ENCODE results near the gene ZNF516. TPM values are rescaled to one million over a fixed set of nuclear protein-coding genes. Genes with fewer than 3 reads are reported as not detected.

The ZNF516 gene
- total RNA-seq, 1 experiment from 2014 or later = 22.6 TPM

DNA sequence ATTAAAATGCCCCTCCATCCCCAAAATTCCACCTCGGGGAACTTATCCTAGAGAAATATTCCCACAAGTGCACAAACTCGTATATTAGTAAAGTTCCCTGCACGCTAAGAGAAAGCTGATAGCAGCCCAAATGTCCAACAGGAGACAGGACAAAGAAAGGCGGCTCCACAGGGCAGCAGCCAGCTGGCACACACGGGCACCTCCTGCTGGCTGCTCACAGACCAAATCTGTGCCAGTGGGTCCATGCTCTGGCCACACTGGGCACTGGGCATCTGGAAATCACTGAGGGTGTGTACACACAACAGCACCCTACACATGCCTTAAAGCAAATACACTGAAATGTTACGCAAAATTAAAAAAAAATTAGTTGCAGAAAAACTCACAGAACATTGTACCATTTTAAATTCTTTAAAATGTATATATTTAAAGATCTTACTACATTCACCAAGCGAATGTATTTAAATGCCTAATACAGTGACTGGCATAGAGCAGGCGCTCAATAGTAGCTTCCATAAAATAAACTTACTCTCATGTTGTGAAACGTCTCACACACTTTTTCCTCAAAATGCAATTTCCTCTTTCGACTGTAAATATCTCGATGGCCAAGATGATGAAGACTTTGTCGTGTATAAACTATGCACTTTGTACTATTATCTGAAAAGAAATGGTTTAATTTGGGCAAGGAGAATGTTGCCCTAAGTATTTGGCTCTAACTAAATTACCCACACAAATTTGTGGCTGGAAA is 19.4 kb downstream of the ZNF516 start:
- Histone ChIP-seq H2AFZ (ENCODE audit: low read length) (no peak overlapping the region), H2BK12ac (ENCODE audit: insufficient read length, low read depth, low read length) (no peak overlapping the region), H2BK15ac (ENCODE audit: low read depth, low read length) (no peak overlapping the region), H2BK20ac (ENCODE audit: low read depth, low read length, poor library complexity, severe bottlenecking) (no peak overlapping the region), H4K8ac (replicated peaks; ENCODE audit: insufficient read length, low read depth, low read length) (no peak overlapping the region), H3K79me2 (ENCODE audit: insufficient read depth, low read length) (no peaks in the 10 kb centered on the region), H3K9me3 (ENCODE audit: control insufficient read depth, low read depth, low read length) (no peaks in the 10 kb centered on the region), H3K27me3 (ENCODE audit: insufficient read depth, low read length) (no peaks in the 10 kb centered on the region), H3K79me1 (ENCODE audit: insufficient read depth, low read depth, low read length, poor library complexity, severe bottlenecking) (no peaks in the 10 kb centered on the region), H3K4me1 (ENCODE audit: insufficient read depth, low read length) (peaks cover 4% of the 10 kb centered on the region; the same call in 1 of the 2 replicates), H4K5ac (ENCODE audit: insufficient read length, low read depth, low read length) (no peak overlapping the region), H4K91ac (ENCODE audit: insufficient read length, low read depth, low read length) (no peak overlapping the region), H3K23me2 (ENCODE audit: insufficient read length, low read depth, low read length, poor library complexity, severe bottlenecking) (no peaks in the 10 kb centered on the region), H3T11ph (ENCODE audit: low read length) (no peak overlapping the region), H2AK5ac (ENCODE audit: insufficient read length, low read length) (no peak overlapping the region), H4K20me1 (ENCODE audit: control insufficient read depth, insufficient read depth, insufficient read length) (no peaks in the 10 kb centered on the region), H3K18ac (ENCODE audit: insufficient read length, low read depth, low read length) (no peak overlapping the region), H3K27ac (ENCODE audit: insufficient read length, low read depth, low read length) (no peak overlapping the region), H3K9ac (ENCODE audit: extremely low read depth, insufficient read length, low read length) (no peak overlapping the region), H3K56ac (ENCODE audit: insufficient read length, low read depth, low read length) (no peak overlapping the region), H3K4ac (ENCODE audit: low read depth, low read length) (no peak overlapping the region), H3K23ac (ENCODE audit: insufficient read length, low read depth, low read length) (no peak overlapping the region), H3K4me2 (ENCODE audit: insufficient read depth, insufficient read length, low read length) (no peak overlapping the region), H3K14ac (ENCODE audit: insufficient read depth, low read length) (no peak overlapping the region), H2BK120ac (ENCODE audit: low read depth, low read length, poor library complexity, severe bottlenecking) (no peak overlapping the region), H2BK5ac (ENCODE audit: insufficient read length, low read length) (no peak overlapping the region)
- no peak overlapping the region for H3K27ac Mint-ChIP-seq
- H3K4me1 Mint-ChIP-seq = peaks cover 3 to 11% of the 10 kb centered on the region in 2 experiments; a peak in 3 of 4 replicates
- no peaks in the 10 kb centered on the region for H3K9me3 Mint-ChIP-seq
- WGBS (ENCODE audit: extremely low coverage, insufficient read length, low lambda C conversion rate) = no CpG with 5 or more reads among the region's 12 CpGs
- TF ChIP-seq, protein P1, sequence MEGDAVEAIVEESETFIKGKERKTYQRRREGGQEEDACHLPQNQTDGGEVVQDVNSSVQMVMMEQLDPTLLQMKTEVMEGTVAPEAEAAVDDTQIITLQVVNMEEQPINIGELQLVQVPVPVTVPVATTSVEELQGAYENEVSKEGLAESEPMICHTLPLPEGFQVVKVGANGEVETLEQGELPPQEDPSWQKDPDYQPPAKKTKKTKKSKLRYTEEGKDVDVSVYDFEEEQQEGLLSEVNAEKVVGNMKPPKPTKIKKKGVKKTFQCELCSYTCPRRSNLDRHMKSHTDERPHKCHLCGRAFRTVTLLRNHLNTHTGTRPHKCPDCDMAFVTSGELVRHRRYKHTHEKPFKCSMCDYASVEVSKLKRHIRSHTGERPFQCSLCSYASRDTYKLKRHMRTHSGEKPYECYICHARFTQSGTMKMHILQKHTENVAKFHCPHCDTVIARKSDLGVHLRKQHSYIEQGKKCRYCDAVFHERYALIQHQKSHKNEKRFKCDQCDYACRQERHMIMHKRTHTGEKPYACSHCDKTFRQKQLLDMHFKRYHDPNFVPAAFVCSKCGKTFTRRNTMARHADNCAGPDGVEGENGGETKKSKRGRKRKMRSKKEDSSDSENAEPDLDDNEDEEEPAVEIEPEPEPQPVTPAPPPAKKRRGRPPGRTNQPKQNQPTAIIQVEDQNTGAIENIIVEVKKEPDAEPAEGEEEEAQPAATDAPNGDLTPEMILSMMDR (conservative IDR thresholded peaks at IDR 0.05) = no peak; the same call in 2 of the 3 replicates
- no peak for DNase-seq
- H3K27me3 Mint-ChIP-seq (ENCODE audit: low read depth) = no peaks in the 10 kb centered on the region
- no peaks in the 10 kb centered on the region for H3K36me3 Mint-ChIP-seq (ENCODE audit: insufficient read depth in 1 of 3, low read depth in 3 of 3)
- H3K4me3 Mint-ChIP-seq = no peak overlapping the region

All from H9 (cell line).